B cell (primary cell): ENCODE measurements around the gene PPP1R13B.

ENCODE experiments used
- EZH2 ChIP-seq: IDR thresholded peaks from 2 replicates; pipeline ENCODE4 v1.6.1; 2012; ENCODE audit warnings: borderline replicate concordance, low read depth, mild to moderate bottlenecking, moderate library complexity, low read length; ENCODE audit not compliant: insufficient read depth, poor library complexity, severe bottlenecking
- TF ChIP-seq, protein P1 (sequence below): fragments of 200-600 bp; IDR thresholded peaks from one replicate; pipeline ENCODE4 v1.8.0; 2022; ENCODE audit warnings: antibody characterized with exemption, mild to moderate bottlenecking

DNA sequence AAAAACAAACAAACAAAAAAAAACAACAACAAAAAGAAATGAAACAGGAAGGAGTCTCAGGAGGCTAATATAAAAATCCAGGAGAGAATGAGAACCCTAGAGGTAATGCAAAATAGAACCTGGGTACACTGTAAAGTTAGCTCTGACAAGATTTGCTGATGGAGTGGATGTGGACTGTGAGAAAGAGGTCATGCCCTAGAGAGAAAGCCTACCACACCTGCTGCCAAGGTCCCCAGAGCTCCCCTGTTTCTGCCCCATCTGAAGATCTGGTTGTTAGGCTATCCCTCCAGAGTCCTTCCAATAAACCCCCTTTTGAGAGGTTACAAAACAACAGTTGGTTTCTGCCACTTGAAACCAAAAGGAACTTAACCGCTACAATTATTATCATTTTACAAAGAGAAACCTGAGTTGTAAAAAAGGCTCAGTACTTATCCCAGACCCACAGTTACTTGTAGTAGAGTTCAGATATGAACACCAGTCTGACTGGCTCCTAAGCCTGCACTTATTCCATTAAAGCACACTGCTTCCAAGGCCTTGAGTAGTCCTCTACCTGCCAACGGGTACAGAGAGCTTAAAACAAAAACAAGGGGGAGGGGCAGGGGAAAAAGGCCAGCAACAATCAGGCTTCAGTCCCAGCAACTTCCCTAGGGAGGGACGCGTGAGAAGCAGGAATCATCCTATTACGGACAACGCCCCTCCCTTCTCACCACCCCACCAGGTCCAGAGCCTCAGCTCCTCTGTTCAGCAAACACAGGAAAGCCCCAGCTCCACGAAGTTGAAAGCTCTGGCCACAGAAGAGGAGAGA is 27.7 kb downstream of the PPP1R13B start:
- TF ChIP-seq, protein P1, sequence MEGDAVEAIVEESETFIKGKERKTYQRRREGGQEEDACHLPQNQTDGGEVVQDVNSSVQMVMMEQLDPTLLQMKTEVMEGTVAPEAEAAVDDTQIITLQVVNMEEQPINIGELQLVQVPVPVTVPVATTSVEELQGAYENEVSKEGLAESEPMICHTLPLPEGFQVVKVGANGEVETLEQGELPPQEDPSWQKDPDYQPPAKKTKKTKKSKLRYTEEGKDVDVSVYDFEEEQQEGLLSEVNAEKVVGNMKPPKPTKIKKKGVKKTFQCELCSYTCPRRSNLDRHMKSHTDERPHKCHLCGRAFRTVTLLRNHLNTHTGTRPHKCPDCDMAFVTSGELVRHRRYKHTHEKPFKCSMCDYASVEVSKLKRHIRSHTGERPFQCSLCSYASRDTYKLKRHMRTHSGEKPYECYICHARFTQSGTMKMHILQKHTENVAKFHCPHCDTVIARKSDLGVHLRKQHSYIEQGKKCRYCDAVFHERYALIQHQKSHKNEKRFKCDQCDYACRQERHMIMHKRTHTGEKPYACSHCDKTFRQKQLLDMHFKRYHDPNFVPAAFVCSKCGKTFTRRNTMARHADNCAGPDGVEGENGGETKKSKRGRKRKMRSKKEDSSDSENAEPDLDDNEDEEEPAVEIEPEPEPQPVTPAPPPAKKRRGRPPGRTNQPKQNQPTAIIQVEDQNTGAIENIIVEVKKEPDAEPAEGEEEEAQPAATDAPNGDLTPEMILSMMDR = no peak
- TF ChIP-seq EZH2 = no peak
